GM23248 (cell line): ENCODE measurements around the gene HSP90B1.

Experiments
- EZH2 ChIP-seq: fragments of 200-600 bp; sonication (generic); IDR thresholded peaks from 2 replicates; pipeline ENCODE4 v1.6.1; 2018; ENCODE audit warnings: antibody characterized with exemption, mild to moderate bottlenecking; ENCODE audit not compliant: insufficient read depth, poor library complexity, severe bottlenecking
- EZH2phosphoT487 ChIP-seq: fragments of 200-600 bp; sonication (generic); IDR thresholded peaks from 2 replicates; pipeline ENCODE4 v1.6.1; 2018; ENCODE audit warnings: antibody characterized with exemption, moderate library complexity, mild to moderate bottlenecking, low read depth; ENCODE audit not compliant: insufficient read depth

DNA sequence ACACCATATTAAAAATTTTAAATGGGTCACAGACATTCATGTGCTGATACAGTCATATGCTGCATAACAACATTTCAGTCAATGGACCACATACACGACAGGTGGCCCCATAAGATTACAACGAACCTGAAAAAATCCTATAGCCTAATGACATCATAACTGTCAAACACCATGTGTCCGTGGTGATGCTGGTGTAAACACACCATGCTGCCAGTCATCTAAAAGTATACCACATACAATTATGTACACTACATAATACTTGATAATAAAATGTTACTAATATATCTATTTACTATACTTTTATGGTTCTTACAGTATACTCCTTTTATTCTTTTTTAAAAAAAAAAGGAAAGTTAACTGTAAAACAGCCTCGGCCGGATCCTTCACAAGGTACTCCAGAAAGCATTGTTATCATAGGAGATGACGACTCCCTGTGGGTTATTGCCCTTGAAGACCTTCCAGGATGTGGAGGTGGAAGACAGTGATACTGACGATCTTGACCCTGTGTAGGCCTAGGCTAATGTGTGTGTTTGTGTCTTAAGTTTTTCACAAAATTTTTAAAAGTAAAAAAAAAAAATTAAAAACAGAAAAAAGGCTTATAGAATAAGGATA is 30.5 kb downstream of the HSP90B1 start:
- no peak for TF ChIP-seq EZH2
- TF ChIP-seq EZH2phosphoT487 = no peak
